Sigmoid colon (tissue), 4 donors: ENCODE results near the gene SLC35G2.

Experiments
- EP300 ChIP-seq, 4 donors: sonication (generic); formaldehyde crosslinking; IDR thresholded peaks; one replicate each; pipeline ENCODE4 v1.6.1; 2017; ENCODE audit warnings: antibody characterized with exemption in 4 of 4
- TF ChIP-seq, protein P1 (sequence below), 4 experiments: fragments of 450-650 bp in 3 of 4; fragments of 200-600 bp in 1 of 4; IDR thresholded peaks; one replicate each; pipeline ENCODE4 v1.5.1; 2016 to 2019; ENCODE audit warnings: antibody characterized with exemption in 4 of 4, mild to moderate bottlenecking in 3 of 4, moderate library complexity in 2 of 4

- no peak for TF ChIP-seq EP300 (IDR thresholded peaks at IDR 0.05)
- TF ChIP-seq, protein P1, sequence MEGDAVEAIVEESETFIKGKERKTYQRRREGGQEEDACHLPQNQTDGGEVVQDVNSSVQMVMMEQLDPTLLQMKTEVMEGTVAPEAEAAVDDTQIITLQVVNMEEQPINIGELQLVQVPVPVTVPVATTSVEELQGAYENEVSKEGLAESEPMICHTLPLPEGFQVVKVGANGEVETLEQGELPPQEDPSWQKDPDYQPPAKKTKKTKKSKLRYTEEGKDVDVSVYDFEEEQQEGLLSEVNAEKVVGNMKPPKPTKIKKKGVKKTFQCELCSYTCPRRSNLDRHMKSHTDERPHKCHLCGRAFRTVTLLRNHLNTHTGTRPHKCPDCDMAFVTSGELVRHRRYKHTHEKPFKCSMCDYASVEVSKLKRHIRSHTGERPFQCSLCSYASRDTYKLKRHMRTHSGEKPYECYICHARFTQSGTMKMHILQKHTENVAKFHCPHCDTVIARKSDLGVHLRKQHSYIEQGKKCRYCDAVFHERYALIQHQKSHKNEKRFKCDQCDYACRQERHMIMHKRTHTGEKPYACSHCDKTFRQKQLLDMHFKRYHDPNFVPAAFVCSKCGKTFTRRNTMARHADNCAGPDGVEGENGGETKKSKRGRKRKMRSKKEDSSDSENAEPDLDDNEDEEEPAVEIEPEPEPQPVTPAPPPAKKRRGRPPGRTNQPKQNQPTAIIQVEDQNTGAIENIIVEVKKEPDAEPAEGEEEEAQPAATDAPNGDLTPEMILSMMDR (IDR thresholded peaks at IDR 0.05): no peak
Observed at GRCh38 chr3:136788154-136788553, 30.8 kb upstream of the SLC35G2 start.
